GM18505 (cell line): ENCODE measurements around the gene POPDC3.
"Not testable (repeated sequence)": the region's sequence is repeated elsewhere in the genome, so short reads cannot be mapped to it uniquely, and the experiment has no call there.

ENCODE experiments used
- ATAC-seq: cut with Tn5 transposase; IDR thresholded peaks from one replicate; pipeline ENCODE4 v1.9.1; 2021; ENCODE audit not compliant: unreplicated experiment
- POLR2A ChIP-seq: IDR thresholded peaks from 4 replicates; pipeline ENCODE4 v1.6.1; 2011; ENCODE audit warnings: borderline replicate concordance; ENCODE audit not compliant: insufficient read depth, insufficient read length; ENCODE audit errors: extremely low read depth

The POPDC3 gene

DNA sequence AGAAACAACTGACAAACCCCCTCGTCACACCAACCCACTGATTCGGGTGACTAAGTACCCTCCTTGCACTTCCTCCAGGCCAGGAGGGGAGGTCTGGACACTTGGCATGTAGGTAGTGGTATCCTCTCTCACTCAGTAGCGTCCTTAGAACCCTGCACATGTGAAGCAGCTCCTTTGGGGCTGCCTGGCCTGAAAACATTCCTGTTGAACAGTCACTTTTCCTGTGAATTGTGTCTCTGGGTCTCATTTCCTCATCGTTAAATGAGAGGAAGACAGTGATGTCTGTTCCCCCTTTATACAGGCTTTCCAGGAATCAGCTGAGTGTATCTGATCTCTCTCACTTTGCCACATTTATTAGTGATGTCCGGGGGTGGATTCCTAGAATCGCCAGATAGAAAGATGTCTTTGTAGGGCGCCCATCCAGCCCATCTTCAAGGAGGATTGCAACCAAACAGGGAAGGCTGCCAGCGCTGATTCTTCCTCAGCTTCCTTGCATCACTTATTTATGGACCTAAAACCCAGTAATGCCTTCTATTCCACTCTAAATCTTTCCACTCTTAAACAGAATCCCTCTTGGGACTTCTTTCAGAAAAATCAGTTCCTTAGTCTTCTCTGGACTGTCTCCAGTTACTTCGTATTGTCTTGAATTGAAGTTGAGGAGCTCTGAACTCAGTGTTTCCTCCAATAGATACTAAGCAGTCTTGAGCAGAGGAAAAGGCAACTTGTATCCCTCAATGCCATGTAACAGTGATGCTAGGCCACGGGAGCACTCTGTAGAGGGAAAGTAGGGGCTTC is 9.4 kb upstream of the POPDC3 start:
- ATAC-seq = no peak
- TF ChIP-seq POLR2A = no peak

DNA sequence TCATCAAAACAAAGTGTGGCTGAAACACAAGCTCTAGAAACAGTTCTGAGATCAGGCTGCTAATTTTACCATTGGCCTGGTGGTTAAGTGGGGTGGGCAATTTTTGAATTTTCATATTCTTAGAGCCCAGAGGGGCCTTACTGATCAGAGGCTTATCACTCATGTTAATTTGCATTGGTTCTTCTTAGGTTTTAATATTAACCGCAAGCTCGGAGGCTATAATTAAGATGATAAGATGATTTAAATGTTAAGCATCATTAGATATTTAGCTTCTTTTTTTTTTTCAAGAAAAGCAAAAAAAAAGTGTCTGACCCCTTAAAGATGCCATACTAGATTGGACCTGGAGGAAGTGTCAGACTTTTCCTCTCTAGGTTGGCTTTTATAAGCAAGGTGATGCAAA is 8.4 kb upstream of the POPDC3 start:
- ATAC-seq = no peak
- TF ChIP-seq POLR2A = no peak

DNA sequence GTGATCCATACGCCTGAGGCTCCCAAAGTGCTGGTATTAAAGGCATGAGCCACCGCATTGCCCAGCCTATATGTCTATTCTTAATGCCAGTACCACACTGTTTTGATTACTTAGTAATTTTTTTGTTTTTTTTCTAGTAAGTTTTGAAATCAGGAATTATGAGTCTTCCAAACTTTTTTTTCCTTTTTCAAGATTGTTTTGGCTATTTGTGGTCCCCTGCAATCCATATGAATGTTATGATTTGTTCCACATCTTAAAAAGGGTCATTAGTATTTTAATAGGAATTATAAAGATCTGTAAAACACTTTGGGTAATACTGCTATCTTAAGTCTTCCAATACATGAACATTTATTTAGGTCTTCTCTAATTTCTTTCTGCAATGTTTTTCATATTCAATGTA is 6.8 kb upstream of the POPDC3 start:
- no peak for ATAC-seq

DNA sequence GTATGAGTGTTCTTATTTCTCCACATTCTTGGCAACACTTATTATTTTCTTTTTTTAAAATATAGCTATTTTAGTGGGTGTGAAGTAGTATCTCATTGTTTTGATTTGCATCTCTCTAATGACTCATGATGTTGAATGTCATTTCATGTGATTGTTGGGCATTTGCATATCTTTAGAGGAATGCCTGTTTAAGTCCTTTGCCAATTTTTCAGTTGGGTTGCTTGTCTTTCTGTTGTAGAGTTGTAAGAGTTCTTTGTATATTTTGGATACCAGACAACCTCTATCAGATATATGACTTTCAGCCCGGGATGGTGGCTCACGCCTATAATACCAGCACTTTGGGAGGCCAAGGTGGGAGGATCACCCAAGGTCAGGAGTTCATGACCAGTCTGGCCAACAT is 5.1 kb upstream of the POPDC3 start:
- no peak for TF ChIP-seq POLR2A
- no peak for ATAC-seq

More for the DNA sequence above, 6.8 kb upstream of the POPDC3 start:
- TF ChIP-seq POLR2A = no peak

DNA sequence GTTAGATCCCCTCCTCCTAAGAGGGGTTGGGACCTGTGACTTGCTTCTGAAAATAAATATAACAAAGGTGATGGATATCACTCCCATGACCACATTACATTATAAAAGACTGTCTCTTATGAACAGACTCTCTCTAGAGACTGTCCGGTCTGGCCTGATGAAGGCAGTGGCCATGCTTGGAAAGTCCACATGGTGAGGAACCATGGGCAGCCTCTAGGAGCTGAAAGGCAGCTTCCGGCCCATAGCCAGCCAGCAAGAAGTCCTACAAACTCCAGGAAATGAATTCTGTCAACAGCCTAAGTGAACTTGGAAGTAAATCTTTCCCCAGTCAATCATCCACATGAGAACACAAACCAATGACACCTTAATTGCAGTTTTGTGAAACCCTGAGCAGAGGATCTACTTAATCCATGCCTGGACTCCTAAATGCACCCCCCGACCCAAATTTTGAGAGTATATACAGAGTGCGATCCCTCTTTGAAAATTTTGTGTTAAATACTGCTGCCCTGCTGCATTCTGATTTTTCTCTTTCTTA is 2.2 kb upstream of the POPDC3 start:
- ATAC-seq = no peak
- no peak for TF ChIP-seq POLR2A

DNA sequence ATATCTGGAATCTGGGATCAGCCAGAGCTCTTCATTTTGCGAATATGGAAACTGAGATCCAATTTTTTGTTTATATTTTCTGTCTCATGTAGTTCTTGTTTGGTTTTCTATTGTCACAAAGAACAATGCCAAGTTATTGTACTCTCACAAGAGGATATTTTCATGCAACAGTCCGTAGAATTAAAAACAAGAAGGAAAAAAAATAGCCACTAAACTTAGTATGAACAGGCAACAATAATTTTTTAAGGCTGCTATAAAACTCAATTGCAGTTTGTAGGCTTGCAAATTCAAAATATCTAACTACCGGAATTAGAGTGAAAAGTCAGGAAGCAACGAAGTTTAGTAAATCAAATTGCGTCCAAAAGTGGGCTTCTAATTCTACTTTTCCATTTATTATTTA is 1.2 kb downstream of the POPDC3 start:
- no peak for TF ChIP-seq POLR2A
- no peak for ATAC-seq

DNA sequence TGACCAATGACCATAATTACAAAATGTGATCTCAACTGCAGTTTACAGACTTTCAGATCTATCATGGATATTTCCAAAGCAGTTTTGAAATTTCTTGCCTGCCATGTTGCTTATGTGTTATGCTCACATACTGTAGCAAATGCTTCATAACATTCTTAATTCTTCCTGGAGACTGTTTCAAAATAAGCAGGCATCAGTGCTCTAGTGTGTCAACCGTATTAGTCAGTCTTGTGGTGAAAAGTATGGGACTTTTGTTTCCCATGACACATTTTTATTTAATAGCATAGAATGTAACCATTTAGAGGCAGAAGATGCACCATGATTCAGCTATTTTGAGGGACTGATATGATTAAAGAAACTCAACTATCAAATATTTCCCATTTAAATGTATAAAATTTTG is 1.7 kb downstream of the POPDC3 start:
- no peak for TF ChIP-seq POLR2A
- no peak for ATAC-seq

DNA sequence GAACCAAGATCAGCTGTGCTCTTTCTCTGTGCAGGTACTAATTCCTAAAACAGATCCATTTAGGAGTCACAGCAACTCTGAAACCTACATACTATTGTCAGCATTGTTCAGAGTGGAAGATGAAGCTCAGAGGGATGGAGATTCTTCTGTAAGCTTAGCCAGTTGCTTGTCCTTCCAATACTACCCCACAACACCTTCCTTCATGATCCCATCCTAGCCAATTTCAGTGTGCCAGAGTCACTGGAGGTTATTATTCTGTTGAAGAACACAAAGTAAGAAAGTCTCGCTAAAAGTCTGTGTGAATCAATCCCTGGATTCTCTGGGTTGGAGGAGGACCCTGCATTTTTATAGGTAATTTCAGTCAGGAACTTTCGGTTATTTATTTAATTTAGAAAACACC is 2.3 kb downstream of the POPDC3 start:
- TF ChIP-seq POLR2A = no peak
- ATAC-seq = no peak

DNA sequence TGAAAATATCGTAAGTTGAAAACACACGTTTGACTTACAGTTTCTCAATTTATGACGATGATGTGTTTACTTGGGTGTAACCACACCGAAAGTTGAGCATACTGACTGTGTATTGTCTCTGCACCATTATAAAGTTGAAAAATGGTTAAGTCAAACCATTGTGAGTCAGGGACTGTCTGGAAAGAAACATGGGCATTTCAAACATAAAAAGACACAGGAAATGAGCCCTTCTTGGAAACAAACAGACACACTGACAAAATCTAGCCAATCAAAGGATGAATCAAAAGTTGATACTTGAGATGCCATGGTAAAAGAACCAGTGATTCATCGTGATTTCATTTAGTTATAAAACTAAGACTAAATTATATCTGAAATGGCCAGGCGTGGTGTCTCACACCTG is 5.3 kb downstream of the POPDC3 start:
- no peak for TF ChIP-seq POLR2A
- no peak for ATAC-seq

DNA sequence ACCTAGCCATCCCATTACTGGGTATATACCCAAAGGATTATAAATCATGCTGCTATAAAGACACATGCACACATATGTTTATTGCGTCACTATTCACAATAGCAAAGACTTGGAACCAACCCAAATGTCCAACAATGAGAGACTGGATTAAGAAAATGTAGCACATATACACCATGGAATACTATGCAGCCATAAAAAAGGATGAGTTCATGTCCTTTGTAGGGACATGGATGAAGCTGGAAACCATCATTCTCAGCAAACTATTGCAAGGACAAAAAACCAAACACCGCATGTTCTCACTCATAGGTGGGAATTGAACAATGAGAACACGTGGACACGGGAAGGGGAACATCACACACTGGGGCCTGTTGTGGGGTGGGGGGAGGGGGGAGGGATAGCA is 7.3 kb downstream of the POPDC3 start:
- ATAC-seq = not testable (repeated sequence)

DNA sequence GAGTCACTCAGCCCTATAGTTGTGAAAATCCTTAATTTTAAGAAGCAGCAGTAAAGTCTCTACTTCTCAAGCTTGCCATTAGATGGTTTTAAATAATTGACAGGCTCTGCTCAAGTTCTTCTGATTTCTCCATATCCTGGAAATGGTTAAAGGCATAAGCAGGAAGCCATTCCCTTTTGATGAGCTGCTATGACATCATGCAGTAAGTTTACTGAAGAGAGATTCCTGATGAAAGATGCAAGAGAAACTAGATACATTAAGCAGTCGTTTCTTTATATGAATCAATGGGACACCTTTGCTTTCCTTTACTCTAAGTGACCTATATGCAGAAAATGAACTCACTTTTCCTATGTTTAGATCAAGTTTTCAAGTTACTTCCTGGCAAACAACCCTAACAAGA is 9.8 kb downstream of the POPDC3 start:
- no peak for TF ChIP-seq POLR2A
- ATAC-seq = no peak

DNA sequence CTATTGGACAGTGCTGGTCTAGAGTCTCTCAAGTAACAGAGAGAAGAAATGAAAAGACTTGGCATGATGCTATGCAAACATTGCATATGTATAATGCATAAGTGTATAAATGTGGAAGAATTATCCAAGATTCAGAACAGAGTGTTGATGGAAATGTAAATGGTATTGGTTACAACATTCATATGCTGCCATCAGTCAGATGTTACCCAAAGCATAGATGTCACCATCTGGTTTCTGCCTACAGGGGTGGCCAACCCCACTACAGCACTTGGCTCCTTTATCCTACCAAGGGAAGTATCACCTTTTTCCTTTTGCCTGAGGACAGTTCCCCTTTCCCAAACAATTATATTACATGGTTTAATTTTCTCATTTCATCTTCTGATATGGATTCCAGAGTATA is 11.9 kb downstream of the POPDC3 start:
- TF ChIP-seq POLR2A = no peak
- ATAC-seq = no peak

DNA sequence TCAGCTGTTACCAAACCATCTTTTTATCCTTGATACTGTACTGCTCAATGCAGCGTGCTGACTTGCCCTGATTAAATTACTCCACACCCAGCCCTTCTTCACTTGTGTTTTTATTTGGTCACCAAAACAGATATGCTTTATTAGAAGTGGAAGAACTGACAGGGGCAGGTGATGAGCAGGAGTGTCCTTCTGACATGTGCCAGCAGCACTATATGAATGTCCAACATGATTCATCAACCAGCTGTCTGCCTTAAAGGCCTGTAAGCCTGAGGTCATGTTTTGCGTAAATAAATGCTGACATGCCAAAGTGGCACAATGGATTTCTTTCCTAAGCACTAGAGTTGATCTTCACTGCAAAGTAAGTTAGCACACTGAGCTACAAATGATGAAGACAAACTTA is 15.4 kb downstream of the POPDC3 start:
- no peak for ATAC-seq
- TF ChIP-seq POLR2A = no peak

DNA sequence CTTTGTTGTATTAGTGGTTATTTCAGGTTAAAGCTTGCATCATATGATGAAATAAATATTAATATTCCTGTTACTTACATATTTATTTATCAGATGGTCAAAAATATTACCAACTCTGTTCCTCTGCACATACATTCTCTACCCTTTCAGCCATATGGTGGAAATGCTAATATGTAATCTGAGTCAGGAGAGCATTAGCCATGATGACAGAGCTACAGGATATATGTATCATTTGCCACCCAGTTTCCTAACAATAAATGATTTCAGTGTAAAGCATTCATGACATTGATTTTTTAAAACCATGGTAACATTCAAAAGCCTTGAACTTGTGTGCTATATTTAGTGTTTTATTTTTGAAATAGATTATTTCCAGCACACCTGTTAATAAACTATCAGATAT is 16.6 kb downstream of the POPDC3 start:
- TF ChIP-seq POLR2A = no peak
- ATAC-seq = no peak

DNA sequence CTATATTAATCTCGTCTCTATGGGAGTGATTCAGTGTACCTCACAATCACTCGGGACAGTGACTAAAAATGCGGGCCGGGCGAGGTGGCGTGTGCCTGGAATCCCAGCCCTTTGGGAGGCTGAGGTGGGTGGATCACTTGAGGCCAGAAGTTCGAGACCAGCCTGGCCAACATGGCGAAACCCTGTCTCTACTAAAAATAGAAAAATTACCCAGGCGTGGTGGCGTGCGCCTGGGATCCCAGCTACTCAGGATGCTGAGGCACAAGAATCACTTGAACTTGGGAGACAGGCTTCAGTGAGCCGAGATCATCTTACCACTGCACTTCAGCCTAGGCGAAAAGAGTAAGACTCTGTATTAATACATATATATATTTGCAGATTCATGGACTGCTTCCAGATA is 17.4 kb downstream of the POPDC3 start:
- ATAC-seq = no peak
- no peak for TF ChIP-seq POLR2A
